ENCODE results near the gene RSRC1.

- TF ChIP-seq, protein P1, sequence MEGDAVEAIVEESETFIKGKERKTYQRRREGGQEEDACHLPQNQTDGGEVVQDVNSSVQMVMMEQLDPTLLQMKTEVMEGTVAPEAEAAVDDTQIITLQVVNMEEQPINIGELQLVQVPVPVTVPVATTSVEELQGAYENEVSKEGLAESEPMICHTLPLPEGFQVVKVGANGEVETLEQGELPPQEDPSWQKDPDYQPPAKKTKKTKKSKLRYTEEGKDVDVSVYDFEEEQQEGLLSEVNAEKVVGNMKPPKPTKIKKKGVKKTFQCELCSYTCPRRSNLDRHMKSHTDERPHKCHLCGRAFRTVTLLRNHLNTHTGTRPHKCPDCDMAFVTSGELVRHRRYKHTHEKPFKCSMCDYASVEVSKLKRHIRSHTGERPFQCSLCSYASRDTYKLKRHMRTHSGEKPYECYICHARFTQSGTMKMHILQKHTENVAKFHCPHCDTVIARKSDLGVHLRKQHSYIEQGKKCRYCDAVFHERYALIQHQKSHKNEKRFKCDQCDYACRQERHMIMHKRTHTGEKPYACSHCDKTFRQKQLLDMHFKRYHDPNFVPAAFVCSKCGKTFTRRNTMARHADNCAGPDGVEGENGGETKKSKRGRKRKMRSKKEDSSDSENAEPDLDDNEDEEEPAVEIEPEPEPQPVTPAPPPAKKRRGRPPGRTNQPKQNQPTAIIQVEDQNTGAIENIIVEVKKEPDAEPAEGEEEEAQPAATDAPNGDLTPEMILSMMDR (IDR thresholded peaks at IDR 0.05; ENCODE audit: borderline replicate concordance, extremely low read depth, low read length, poor library complexity, severe bottlenecking): no peak
- no peak for TF ChIP-seq EZH2 (IDR thresholded peaks at IDR 0.05; ENCODE audit: borderline replicate concordance, low read depth, low read length, severe bottlenecking)
These were observed 37.1 kb upstream of the RSRC1 start for GRCh38 chr3:158072790-158073189.
